K562 (cell line): ENCODE measurements around the gene PIK3R1. TPM values are rescaled to one million over a fixed set of nuclear protein-coding genes. Genes with fewer than 3 reads are reported as not detected.
"Not testable (repeated sequence)": the region's sequence is repeated elsewhere in the genome, so short reads cannot be mapped to it uniquely, and the experiment has no call there.

ENCODE experiments used
- ATAC-seq: fragments of 200-7000 bp; cut with Tn5 transposase; 3 replicates; pipeline ENCODE4 v1.9.1; 2020; ENCODE audit warnings: moderate library complexity
- BruUV-seq: library from RNA; stranded (reverse); fragments of 400-500 nt; replicated peaks from 2 replicates; lab custom pipeline; 2021; lab: Mats Ljungman, UMichigan
- CTCF ChIA-PET: fragments of 300-600 bp; formaldehyde crosslinking; extraction: SDS; loops from one replicate; lab custom pipeline; 2021; ENCODE audit warnings: low intra/inter-chr PET ratio; lab: Yijun Ruan, JAX
- POLR2A ChIA-PET: fragments of 300-600, 350-650 bp; sonication (Branson Sonifier 250); formaldehyde crosslinking; extraction: SDS; loops from one replicate; lab custom pipeline; 2021; ENCODE audit warnings: antibody characterized with exemption, inconsistent platforms; lab: Yijun Ruan, JAX
- DNase-seq, 4 experiments: peaks; one replicate each; pipeline versions ENCODE4 v3.0.0 to v3.0.0-alpha.2; 2011 to 2018; ENCODE audit warnings: low spot score in 3 of 4, mixed read lengths in 3 of 4; ENCODE audit errors: extremely low read depth in 1 of 4
- FAIRE-seq: peaks from 2 replicates; lab custom pipeline; 2011; peaks lifted over from hg19 to GRCh38; lab: Jason Lieb, UNC
- H2AFZ ChIP-seq: 2 replicates; pipeline ENCODE4 v1.6.0; 2011; ENCODE audit warnings: low read depth, low read length, control low read depth, inconsistent platforms
- H3K27ac ChIP-seq: fragments of 200-600 bp; 3 replicates; pipeline ENCODE4 v1.8.0; 2011; ENCODE audit warnings: low read depth, mild to moderate bottlenecking, control low read depth, inconsistent platforms, low read length, moderate library complexity, mixed read lengths; ENCODE audit errors: extremely low read depth
- H3K27me3 ChIP-seq, 2 experiments: fragments of 300-600 bp in 1 of 2; 2 replicates in 1 of 2; 3 replicates in 1 of 2; pipeline versions ENCODE4 v1.6.0 to v1.8.0; 2011; ENCODE audit warnings: inconsistent platforms in 2 of 2, low read length in 2 of 2, mild to moderate bottlenecking in 1 of 2, mixed read lengths in 1 of 2, moderate library complexity in 1 of 2; ENCODE audit not compliant: control insufficient read depth in 2 of 2, insufficient read depth in 2 of 2
- H3K36me3 ChIP-seq: fragments of 300-600 bp; 3 replicates; pipeline ENCODE4 v1.8.0; 2011; ENCODE audit warnings: mild to moderate bottlenecking, low read length, inconsistent platforms; ENCODE audit not compliant: control insufficient read depth, insufficient read depth
- H3K4me1 ChIP-seq, 2 experiments: fragments of 200-600 bp in 1 of 2; replicated peaks in 1 of 2; 2 replicates in 1 of 2; 3 replicates in 1 of 2; pipeline versions ENCODE4 v1.5.1 to v1.8.0; 2011; ENCODE audit warnings: inconsistent platforms in 2 of 2, low read length in 2 of 2, mild to moderate bottlenecking in 1 of 2, mixed read lengths in 1 of 2, moderate library complexity in 1 of 2; ENCODE audit not compliant: control insufficient read depth in 2 of 2, insufficient read depth in 2 of 2
- H3K4me2 ChIP-seq: 2 replicates; pipeline ENCODE4 v1.6.1; 2011; ENCODE audit warnings: low read length, control low read depth, inconsistent platforms, mixed read lengths; ENCODE audit not compliant: insufficient read depth
- H3K4me3 ChIP-seq: fragments of 200-600 bp; sonication (generic), shearing (Covaris generic); 2 replicates; pipeline ENCODE4 v1.5.1; 2016; ENCODE audit warnings: control low read depth, inconsistent platforms
- H3K79me2 ChIP-seq: fragments of 200-600 bp; 3 replicates; pipeline ENCODE4 v1.8.0; 2011; ENCODE audit warnings: low read length, inconsistent platforms; ENCODE audit not compliant: control insufficient read depth, insufficient read depth
- H3K9ac ChIP-seq, 2 experiments: 2 replicates each; pipeline versions ENCODE4 v1.6.0 to v1.6.1; 2011; ENCODE audit warnings: low read depth in 2 of 2, low read length in 2 of 2, control low read depth in 1 of 2, inconsistent platforms in 1 of 2, mild to moderate bottlenecking in 1 of 2, mixed read lengths in 1 of 2; ENCODE audit not compliant: insufficient read depth in 1 of 2
- H3K9me1 ChIP-seq: one replicate; pipeline ENCODE4 v1.6.0; 2011; ENCODE audit warnings: inconsistent platforms, mild to moderate bottlenecking, low read length, moderate library complexity; ENCODE audit not compliant: control insufficient read depth, insufficient read depth
- H3K9me3 ChIP-seq: replicated peaks from 2 replicates; pipeline ENCODE4 v1.5.1; 2011; ENCODE audit warnings: low read depth, low read length, inconsistent platforms; ENCODE audit not compliant: control insufficient read depth, insufficient read depth
- H4K20me1 ChIP-seq: replicated peaks from 2 replicates; pipeline ENCODE4 v1.6.1; 2011; ENCODE audit warnings: low read length, inconsistent platforms, mixed read lengths; ENCODE audit not compliant: control insufficient read depth, insufficient read depth
- USF1 ChIP-seq: sonication (generic); formaldehyde crosslinking; IDR thresholded peaks from 2 replicates; pipeline ENCODE4 v1.9.0; 2022; ENCODE audit warnings: mild to moderate bottlenecking, missing genetic modification reagents
- WGBS: fragments of 100-300 bp; shearing (Covaris generic); methylation state at CpG from one replicate; pipeline ENCODE4 v1.1.6; 2016; ENCODE audit warnings: low coverage, mixed read lengths; ENCODE audit not compliant: insufficient coverage; ENCODE audit errors: missing lambda C conversion rate; 5-methylcytosine and 5-hydroxymethylcytosine counted together
- in situ Hi-C: fragments of 300-500 bp; cut with MboI; formaldehyde crosslinking; loops from 4 replicates; pipeline ENCODE4 v1.15.0; 2018; ENCODE audit warnings: inconsistent platforms, mixed read lengths
- intact Hi-C: fragments of 100-400 bp; cut with micrococcal nuclease; formaldehyde crosslinking; loops from 2 replicates; pipeline ENCODE4 v1.14.2; 2022
- polyA plus RNA-seq, 8 experiments: library from polyadenylated mRNA; depleted of rRNA in 4 of 8; stranded (reverse) in 5 of 8; unstranded in 3 of 8; fragments of >200 nt; fragmentation: Nextera tagmentation in 2 of 8; fragmentation: Illumina TruSeq in 1 of 8; extraction: Ambion mirVana in 2 of 8; extraction: Trizol in 1 of 8; gene quantifications; 2 replicates each; pipeline versions ENCODE4 v1.2.1 to v1.2.3, GENCODE V29; 2011 to 2014; ENCODE audit warnings: inconsistent platforms in 1 of 8, missing spikeins in 1 of 8
- total RNA-seq, 7 experiments: library from RNA; depleted of rRNA in 6 of 7; stranded (reverse); fragments of >200 nt in 6 of 7; fragmentation: Illumina TruSeq in 2 of 7; extraction: Trizol in 2 of 7; gene quantifications; 2 replicates each; pipeline versions ENCODE4 v1.2.1 to v1.2.3, GENCODE V29; 2011 to 2021; ENCODE audit warnings: low replicate concordance in 1 of 7

Gene PIK3R1
- total and polyA plus RNA-seq, 9 of the 15 experiments (the other 6 are each of a cell fraction or from before 2014, with no cell fraction given): 1.1 to 9.7 (median 4.8) TPM

- intact Hi-C loops: no loop called here
- ChIA-PET POLR2A (no interaction called here), CTCF (no interaction called here)
- Histone ChIP-seq H3K9me1 (no peaks in the 10 kb centered on the region), H3K27me3 (no peaks in the 10 kb centered on the region), H3K79me2 (no peaks in the 10 kb centered on the region), H2AFZ (no peak overlapping the region), H3K9ac (no peak overlapping the region), H3K4me2 (no peak overlapping the region), H3K36me3 (no peaks in the 10 kb centered on the region), H3K4me1 (no peaks in the 10 kb centered on the region), H4K20me1 (peaks cover 13% of the 10 kb centered on the region; the same call in 1 of the 2 replicates), H3K27ac (no peak overlapping the region)
- in situ Hi-C loops: no loop called here
- ATAC-seq: no peak
- WGBS: 16% methylated on average over 1 of the region's 1 CpG
- DNase-seq: no peak
- no peak for FAIRE-seq
- no peak for TF ChIP-seq USF1
- TF ChIP-seq, all 486 proteins: peak for 0
- no peaks in the 10 kb centered on the region for H3K9me3 ChIP-seq
- BruUV-seq: no TSS peak
- no peak overlapping the region for H3K4me3 ChIP-seq
Observed at GRCh38 chr5:68233075-68233474, 17.5 kb downstream of the PIK3R1 start.

- intact Hi-C loops, CTCF ChIA-PET, H3K4me3 ChIP-seq, FAIRE-seq, H3K4me2 ChIP-seq, DNase-seq, H3K79me2 ChIP-seq, ATAC-seq, H3K9me1 ChIP-seq, H3K4me1 ChIP-seq, BruUV-seq, H2AFZ ChIP-seq, in situ Hi-C loops, H3K27ac ChIP-seq, H3K9ac ChIP-seq, H3K36me3 ChIP-seq, H3K9me3 ChIP-seq, H3K27me3 ChIP-seq: not testable (repeated sequence)
- H4K20me1 ChIP-seq: peaks cover 13% of the 10 kb centered on the region; the same call in 1 of the 2 replicates
- WGBS: 31% methylated on average over 2 of the region's 2 CpGs
- POLR2A ChIA-PET: interaction anchor here (0.6 kb wide), 1 partner anchor 20 kb away, joined by 3 read pairs; the partner anchor contains the start of gene PIK3R1
Observed at GRCh38 chr5:68235229-68235628, 19.7 kb downstream of the PIK3R1 start.
